A549 (cell line): Measurements from ENCODE around the gene SPRYD3. TPM values are rescaled to one million over a fixed set of nuclear protein-coding genes. Genes with fewer than 3 reads are reported as not detected.

Source experiments
- ATAC-seq, 2 experiments: fragments of 200-7000 bp in 1 of 2; fragments of >200 bp in 1 of 2; cut with Nextera tagmentation in 1 of 2; cut with Tn5 transposase in 1 of 2; 3 replicates each; pipeline versions ENCODE4 v1.8.0 to v1.9.1; 2018 to 2020; ENCODE audit warnings: mild to moderate bottlenecking in 1 of 2, moderate library complexity in 1 of 2
- CTCF ChIA-PET: fragments of 300-600 bp; sonication (Branson Sonifier 250); formaldehyde crosslinking; extraction: SDS; loops from one replicate; lab custom pipeline; 2021; ENCODE audit warnings: antibody characterized with exemption, inconsistent platforms; lab: Yijun Ruan, JAX
- POLR2A ChIA-PET: fragments of 350-600 bp; formaldehyde crosslinking; extraction: SDS; loops from one replicate; lab custom pipeline; 2021; ENCODE audit warnings: antibody characterized with exemption, inconsistent platforms; lab: Yijun Ruan, JAX
- DNase-seq, 2 experiments: peaks; one replicate each; pipeline versions ENCODE4 v3.0.0 to v3.0.0-alpha.2; 2011 to 2016; ENCODE audit warnings: low read depth in 1 of 2, low spot score in 1 of 2
- FAIRE-seq: peaks from 2 replicates; lab custom pipeline; 2011; peaks lifted over from hg19 to GRCh38; lab: Jason Lieb, UNC
- H3K27ac ChIP-seq, 2 experiments: fragments of >200 bp; sonication (Bioruptor Twin); formaldehyde crosslinking; 3 replicates each; pipeline ENCODE4 v1.5.1; 2016 to 2017
- H3K4me1 ChIP-seq: fragments of >200 bp; sonication (Bioruptor Twin); formaldehyde crosslinking; 3 replicates; pipeline ENCODE4 v1.6.1; 2016
- H3K4me2 ChIP-seq: fragments of >200 bp; sonication (Bioruptor Twin); formaldehyde crosslinking; 3 replicates; pipeline ENCODE4 v1.6.1; 2016
- H3K4me3 ChIP-seq: fragments of >200 bp; sonication (Bioruptor Twin); formaldehyde crosslinking; 3 replicates; pipeline ENCODE4 v1.5.1; 2016
- H3K9me3 ChIP-seq: fragments of >200 bp; sonication (Bioruptor Twin); formaldehyde crosslinking; 3 replicates; pipeline ENCODE4 v1.6.1; 2016
- CBX2 ChIP-seq: fragments of 200-600 bp; sonication (generic); IDR thresholded peaks from 2 replicates; pipeline ENCODE4 v1.6.1; 2016; ENCODE audit warnings: low read depth, mild to moderate bottlenecking, borderline replicate concordance
- CHD4 ChIP-seq: fragments of 200-600 bp; sonication (generic); IDR thresholded peaks from 2 replicates; pipeline ENCODE4 v1.6.1; 2016; ENCODE audit warnings: antibody characterized with exemption, mild to moderate bottlenecking, borderline replicate concordance
- CTCF ChIP-seq: fragments of >200 bp; sonication (Bioruptor Twin); formaldehyde crosslinking; IDR thresholded peaks from 3 replicates; pipeline ENCODE4 v1.5.1; 2016
- EHF ChIP-seq: fragments of 250-450 bp; sonication (Bioruptor Pico); IDR thresholded peaks from 2 replicates; pipeline ENCODE4 v1.5.0; 2020; ENCODE audit warnings: mild to moderate bottlenecking
- HES2 ChIP-seq: fragments of >200 bp; sonication (Bioruptor Twin); formaldehyde crosslinking; IDR thresholded peaks from 2 replicates; pipeline ENCODE4 v1.6.1; 2016
- HEYL ChIP-seq: fragments of 250-450 bp; sonication (Bioruptor Pico); IDR thresholded peaks from 2 replicates; pipeline ENCODE4 v1.8.0; 2021; ENCODE audit warnings: mild to moderate bottlenecking, moderate library complexity
- HOXB13 ChIP-seq: fragments of 250-450 bp; sonication (Bioruptor Pico); IDR thresholded peaks from 2 replicates; pipeline ENCODE4 v1.5.0; 2020; ENCODE audit warnings: low read depth, mild to moderate bottlenecking, moderate library complexity
- HOXB5 ChIP-seq: fragments of 250-450 bp; sonication (Bioruptor Pico); IDR thresholded peaks from 2 replicates; pipeline ENCODE4 v1.5.0; 2020; ENCODE audit warnings: mild to moderate bottlenecking, moderate library complexity
- JUN ChIP-seq, 2 experiments: fragments of >200 bp; sonication (Bioruptor Twin); formaldehyde crosslinking; IDR thresholded peaks; 2 replicates in 1 of 2; 3 replicates in 1 of 2; pipeline ENCODE4 v1.6.1; 2016 to 2017
- KDM1A ChIP-seq: fragments of 200-600 bp; sonication (generic); IDR thresholded peaks from 2 replicates; pipeline ENCODE4 v1.6.1; 2016; ENCODE audit warnings: low read depth, mild to moderate bottlenecking
- MAFK ChIP-seq: fragments of 450-650 bp; IDR thresholded peaks from 2 replicates; pipeline ENCODE4 v1.6.1; 2014; ENCODE audit not compliant: partially characterized antibody
- MAX ChIP-seq: IDR thresholded peaks from 2 replicates; pipeline ENCODE4 v1.6.1; 2012
- MYC ChIP-seq: IDR thresholded peaks from 2 replicates; pipeline ENCODE4 v1.6.1; 2012; ENCODE audit warnings: mild to moderate bottlenecking, inconsistent platforms, low read length, improper control_type of control experiment, borderline replicate concordance
- NPAS2 ChIP-seq: fragments of 250-450 bp; sonication (Bioruptor Pico); IDR thresholded peaks from 2 replicates; pipeline ENCODE4 v1.8.0; 2022; ENCODE audit warnings: mild to moderate bottlenecking, moderate library complexity, borderline replicate concordance
- NR3C1 ChIP-seq: fragments of >200 bp; sonication (Bioruptor Twin); formaldehyde crosslinking; IDR thresholded peaks from 3 replicates; pipeline ENCODE4 v1.6.1; 2017
- RAD21 ChIP-seq, 2 experiments: fragments of >200 bp in 1 of 2; sonication (Bioruptor Twin) in 1 of 2; formaldehyde crosslinking in 1 of 2; IDR thresholded peaks in 1 of 2; conservative IDR thresholded peaks in 1 of 2; 2 replicates in 1 of 2; 3 replicates in 1 of 2; pipeline ENCODE4 v1.6.1; 2012 to 2018; ENCODE audit warnings: inconsistent platforms in 1 of 2
- REST ChIP-seq: fragments of 200-600 bp; sonication (generic); IDR thresholded peaks from 2 replicates; pipeline ENCODE4 v1.6.1; 2016; ENCODE audit warnings: antibody characterized with exemption, mild to moderate bottlenecking, moderate library complexity
- RNF2 ChIP-seq: fragments of 200-600 bp; sonication (generic); IDR thresholded peaks from 2 replicates; pipeline ENCODE4 v1.6.1; 2016; ENCODE audit warnings: low read depth, mild to moderate bottlenecking, antibody characterized with exemption, moderate library complexity, borderline replicate concordance
- SMC3 ChIP-seq: fragments of >200 bp; sonication (Bioruptor Twin); formaldehyde crosslinking; IDR thresholded peaks from 3 replicates; pipeline ENCODE4 v1.6.1; 2018; ENCODE audit warnings: inconsistent platforms
- USF2 ChIP-seq: fragments of 450-650 bp; IDR thresholded peaks from 2 replicates; pipeline ENCODE4 v1.6.1; 2014; ENCODE audit warnings: antibody characterized with exemption
- WGBS: methylation state at CpG from one replicate; pipeline ENCODE4 v1.1.6; 2017; ENCODE audit errors: missing lambda C conversion rate; 5-methylcytosine and 5-hydroxymethylcytosine counted together
- polyA plus RNA-seq, 4 experiments: library from polyadenylated mRNA; depleted of rRNA in 3 of 4; stranded (reverse); fragments of >200 nt; fragmentation: RNase III in 1 of 4; extraction: RNeasy Plus Mini Kit Qiagen cat#74134 plus additional on column Dnase treatment in 1 of 4; gene quantifications; 2 replicates in 3 of 4; 3 replicates in 1 of 4; pipeline ENCODE4 v1.2.3, GENCODE V29; 2011 to 2017

The SPRYD3 gene
- polyA plus RNA-seq, 2 of the 4 experiments (the other 2 are of a cell fraction), result 17.3 to 26.8 TPM

- no peaks in the 10 kb centered on the region for H3K9me3 ChIP-seq
- FAIRE-seq, result no peak
These were observed 30.3 kb downstream of the SPRYD3 start for GRCh38 chr12:53048780-53049401.

GRCh38 chr12:53048033-53048779 lies 31.0 kb downstream of the SPRYD3 start:
- CTCF ChIA-PET, result interaction anchor here (0.7 to 45.5 kb wide), 25 partner anchors 10 to 168 kb away, joined by 3 to 1424 read pairs (median 4); partner anchors contain the start of genes IGFBP6, SOAT2 and SPRYD3
- Histone ChIP-seq H3K27ac (peak overlapping the region; percentile 99), H3K4me3 (peak overlapping the region; percentile 54), H3K4me2 (peak overlapping the region; percentile 93), H3K9me3 (no peaks in the 10 kb centered on the region), H3K4me1 (peaks cover 82% of the 10 kb centered on the region)
- ATAC-seq, result peak; percentile 14 to 22
- TF ChIP-seq CHD4 (no peak), SMC3 (peak; percentile 52), RAD21 (conservative IDR thresholded peaks at IDR 0.05 in 1 of 2, IDR thresholded peaks at IDR 0.05 in 1 of 2) (peak; percentile 49 to 54; a peak in 3 of 5 replicates), HES2 (no peak), JUN (IDR thresholded peaks at IDR 0.05) (peak in 1 of 2 experiments; percentile 6; a peak in 2 of 5 replicates), CTCF (peak; percentile 57), EHF (CRISPR knock-in tag) (no peak), NR3C1 (no peak), KDM1A (no peak), HOXB13 (peak; percentile 36; the same call in 1 of the 2 replicates), NPAS2 (CRISPR knock-in tag) (no peak), HEYL (CRISPR knock-in tag) (no peak), MYC (peak; percentile 54; the same call in 1 of the 2 replicates), CBX2 (no peak), MAX (peak; percentile 82)
- 8% methylated on average over 7 of the region's 10 CpGs for WGBS
- FAIRE-seq, result no peak
- DNase-seq, result peak; percentile 55 to 84
- POLR2A ChIA-PET, result interaction anchor here (1.0 to 3.2 kb wide), 9 partner anchors 10 to 150 kb away, joined by 3 to 27 read pairs (median 4); partner anchors contain the start of genes EIF4B and SPRYD3

More at GRCh38 chr12:53048780-53049401, 30.3 kb downstream of the SPRYD3 start:
- no peak for TF ChIP-seq MAFK
- TF ChIP-seq USF2, result no peak
- TF ChIP-seq RNF2, result no peak
- TF ChIP-seq HOXB5 (CRISPR knock-in tag), result no peak
- TF ChIP-seq MAX, result 0 out of 2 replicates have a peak, but pooled peaks have one; percentile 11
- peak; percentile 63 for TF ChIP-seq REST
- TF ChIP-seq RAD21 (conservative IDR thresholded peaks at IDR 0.05 in 1 of 2, IDR thresholded peaks at IDR 0.05 in 1 of 2), result no peak
- H3K4me3 ChIP-seq, result peak overlapping the region; percentile 57
- ChIA-PET POLR2A (interaction anchor here (1.1 to 3.2 kb wide), 3 partner anchors 13 to 43 kb away, joined by 4 to 27 read pairs (median 11); partner anchors contain the start of genes EIF4B and SPRYD3), CTCF (interaction anchor here (1.0 to 45.5 kb wide), 13 partner anchors 11 to 169 kb away, joined by 3 to 1424 read pairs (median 6); partner anchors contain the start of genes IGFBP6, SOAT2 and SPRYD3)
- H3K4me2 ChIP-seq, result peak overlapping the region; percentile 93
- H3K4me1 ChIP-seq, result peaks cover 88% of the 10 kb centered on the region
- ATAC-seq (no peak; a peak in 1 of 6 replicates), DNase-seq (peak in 1 of 2 experiments; percentile 49)
- 15% methylated on average over 6 of the region's 6 CpGs for WGBS
- H3K27ac ChIP-seq, result peak overlapping the region; percentile 99
